HG02610 (cell line): ENCODE results near the gene STK11.
"Not testable (repeated sequence)": the region's sequence is repeated elsewhere in the genome, so short reads cannot be mapped to it uniquely, and the experiment has no call there.

Experiments
- ATAC-seq: cut with Tn5 transposase; IDR thresholded peaks from one replicate; pipeline ENCODE4 v1.9.1; 2021; ENCODE audit warnings: mild to moderate bottlenecking, moderate library complexity; ENCODE audit not compliant: unreplicated experiment

STK11 gene

GRCh38 chr19:1206150-1206863, 729 bp downstream of the STK11 start:
- no peak for ATAC-seq

GRCh38 chr19:1206864-1207450, 1.4 kb downstream of the STK11 start:
- no peak for ATAC-seq

DNA sequence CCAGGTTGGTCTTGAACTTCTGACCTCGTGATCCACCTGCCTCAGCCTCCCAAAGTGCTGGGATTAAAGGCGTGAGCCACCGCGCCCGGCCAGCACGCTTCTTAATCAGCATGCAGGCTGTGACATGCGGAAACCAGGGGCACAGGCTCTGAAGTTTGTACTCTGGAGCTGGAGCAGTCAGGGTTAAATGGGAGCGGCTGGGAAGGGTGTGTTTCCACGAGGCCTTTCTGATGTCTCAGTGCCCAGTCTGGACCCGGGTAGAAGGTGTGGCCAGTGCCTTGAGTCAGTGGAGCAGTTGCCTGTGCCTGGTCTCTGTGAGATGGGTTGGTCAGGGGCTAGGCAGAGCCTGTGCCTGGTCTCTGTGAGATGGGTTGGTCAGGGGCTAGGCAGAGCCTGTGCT, 3.3 kb downstream of the STK11 start:
- ATAC-seq, result not testable (repeated sequence)

- no peak for ATAC-seq
Observed at GRCh38 chr19:1210227-1210538, 4.6 kb downstream of the STK11 start.

- no peak for ATAC-seq
Observed at GRCh38 chr19:1211494-1212234, 6.1 kb downstream of the STK11 start.

GRCh38 chr19:1213391-1214286, 8.1 kb downstream of the STK11 start:
- no peak for ATAC-seq

DNA sequence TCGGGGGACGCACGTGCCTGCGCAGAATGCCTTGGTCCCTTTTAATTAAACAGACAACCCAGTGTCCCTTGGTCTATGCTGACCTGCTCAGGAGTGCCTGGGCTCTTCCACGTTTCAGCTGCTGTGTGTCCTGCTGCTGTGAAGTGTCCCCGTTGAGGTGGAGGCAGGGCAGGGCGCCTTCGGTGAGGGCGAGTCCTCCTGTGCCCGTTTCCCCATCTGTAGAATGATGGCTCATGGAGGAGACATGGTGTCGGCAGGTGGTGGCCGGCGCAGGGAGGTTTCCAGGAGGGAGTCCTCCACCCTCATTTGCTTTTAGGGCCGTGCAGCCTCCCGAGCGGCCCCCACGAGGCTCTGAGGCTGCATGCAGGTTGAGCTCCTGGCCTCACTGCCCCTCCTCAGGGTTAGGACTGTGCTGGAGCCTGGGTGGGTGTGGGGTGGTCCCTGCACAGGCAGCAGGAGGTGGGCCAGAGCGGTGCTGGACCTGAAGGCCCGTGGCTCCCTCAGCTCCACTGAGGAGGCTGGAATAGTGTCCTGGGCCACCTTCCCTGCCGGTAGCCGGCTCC, 8.8 kb downstream of the STK11 start:
- ATAC-seq, result no peak

DNA sequence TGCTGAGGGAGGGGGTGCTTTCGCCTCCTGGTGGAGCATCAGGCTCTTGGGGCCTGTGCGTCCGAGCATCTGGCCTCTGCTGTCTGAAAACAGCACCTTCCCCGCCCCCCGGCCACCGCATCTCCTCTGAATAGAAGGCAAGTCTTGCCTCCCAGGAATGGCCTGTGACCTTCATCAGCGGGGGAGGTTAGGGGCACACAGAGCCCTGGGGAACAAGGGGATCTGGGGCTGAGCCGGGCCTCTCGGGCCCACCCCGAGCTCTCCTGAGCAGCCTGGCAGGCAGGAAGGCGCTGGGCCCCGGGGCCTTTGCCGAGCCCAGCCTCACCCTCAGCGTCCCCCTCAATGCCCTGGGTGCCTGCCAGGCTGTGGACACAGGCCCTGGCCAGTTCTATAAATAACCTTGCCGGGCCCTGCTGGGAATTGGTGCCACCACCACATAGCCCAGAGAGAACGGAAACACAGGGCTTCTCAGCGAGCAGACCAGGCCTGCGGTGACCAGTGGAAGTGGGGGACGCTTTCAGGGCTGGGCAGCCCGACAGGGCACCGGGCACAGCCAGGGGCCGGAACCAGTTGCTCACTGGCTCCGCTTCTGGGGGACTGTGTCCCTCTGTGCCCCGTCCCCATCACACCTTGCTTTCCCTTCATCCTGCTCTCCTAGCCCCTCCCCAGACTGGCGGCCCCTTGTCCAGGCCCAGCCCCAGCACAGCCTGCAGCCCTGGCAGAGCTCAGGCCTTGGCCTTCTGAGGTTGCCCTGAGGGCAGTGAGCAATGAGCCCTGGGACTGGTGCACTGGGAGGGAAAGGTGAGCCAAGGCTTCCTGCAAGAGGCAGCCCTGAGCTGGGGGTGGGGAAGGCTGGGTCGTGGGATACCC, 9.5 kb downstream of the STK11 start:
- ATAC-seq, result no peak

GRCh38 chr19:1216756-1217155, 11.2 kb downstream of the STK11 start:
- no peak for ATAC-seq

GRCh38 chr19:1217366-1217765, 11.8 kb downstream of the STK11 start:
- no peak for ATAC-seq

GRCh38 chr19:1218751-1219567, 13.4 kb downstream of the STK11 start:
- ATAC-seq, result no peak

- ATAC-seq, result no peak
Observed at GRCh38 chr19:1219786-1220476, 14.4 kb downstream of the STK11 start.

DNA sequence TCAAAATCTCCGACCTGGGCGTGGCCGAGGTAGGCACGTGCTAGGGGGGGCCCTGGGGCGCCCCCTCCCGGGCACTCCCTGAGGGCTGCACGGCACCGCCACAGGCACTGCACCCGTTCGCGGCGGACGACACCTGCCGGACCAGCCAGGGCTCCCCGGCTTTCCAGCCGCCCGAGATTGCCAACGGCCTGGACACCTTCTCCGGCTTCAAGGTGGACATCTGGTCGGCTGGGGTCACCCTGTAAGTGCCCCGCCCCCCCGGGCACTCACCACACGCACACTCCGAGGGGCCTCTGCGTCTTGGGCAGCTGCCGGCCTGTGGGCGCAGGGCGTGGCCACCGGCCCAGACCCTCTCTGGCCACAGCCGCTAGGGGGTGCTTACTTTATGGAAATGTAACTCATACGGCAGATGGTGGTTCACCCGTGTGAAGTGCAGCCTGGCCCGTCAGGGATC, 14.9 kb downstream of the STK11 start:
- ATAC-seq, result no peak

GRCh38 chr19:1220976-1221903, 15.7 kb downstream of the STK11 start:
- ATAC-seq, result no peak

DNA sequence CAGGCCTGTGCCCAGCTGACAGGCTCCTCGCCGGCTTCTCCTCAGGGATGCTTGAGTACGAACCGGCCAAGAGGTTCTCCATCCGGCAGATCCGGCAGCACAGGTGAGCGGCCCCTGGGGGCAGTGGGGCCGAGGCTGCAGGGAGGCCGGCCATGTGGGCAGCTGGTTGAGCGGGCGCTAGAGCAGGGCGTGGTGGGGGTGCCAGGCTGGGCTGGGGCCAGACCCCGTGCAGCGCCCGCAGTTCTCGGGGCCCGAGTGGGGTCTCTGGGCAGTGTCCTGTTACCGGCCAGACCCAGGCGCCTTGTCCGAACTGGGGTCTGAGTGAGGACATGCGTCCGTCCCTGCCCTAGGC, 16.3 kb downstream of the STK11 start:
- ATAC-seq, result no peak

DNA sequence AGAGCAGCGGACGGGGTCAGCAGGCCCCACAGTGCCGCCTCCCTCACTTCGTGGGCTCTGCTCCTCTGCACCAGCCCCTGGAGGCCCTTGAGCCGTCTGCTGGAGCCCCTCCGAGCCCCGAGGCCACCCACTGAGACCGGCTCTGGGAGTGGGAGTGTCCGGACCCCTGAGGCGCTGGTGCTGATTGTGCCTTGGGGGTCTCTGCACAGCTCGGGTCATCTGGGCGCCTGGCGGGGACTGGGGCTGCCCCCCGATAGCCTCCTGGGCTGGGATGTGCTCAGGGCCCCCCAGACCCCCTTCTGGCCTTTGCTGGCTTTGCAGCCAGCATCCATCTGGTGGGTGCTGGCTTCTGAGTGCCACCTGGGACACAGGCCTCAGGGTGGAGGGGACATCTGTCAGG, 16.8 kb downstream of the STK11 start:
- no peak for ATAC-seq

- no peak for ATAC-seq
Observed at GRCh38 chr19:1223018-1223855, 17.7 kb downstream of the STK11 start.
